HG03097 (cell line): Measurements from ENCODE around the gene KIF26B.

Experiments
- ATAC-seq: cut with Tn5 transposase; IDR thresholded peaks from one replicate; pipeline ENCODE4 v1.9.1; 2021; ENCODE audit not compliant: unreplicated experiment, low FRiP score

Gene KIF26B

DNA sequence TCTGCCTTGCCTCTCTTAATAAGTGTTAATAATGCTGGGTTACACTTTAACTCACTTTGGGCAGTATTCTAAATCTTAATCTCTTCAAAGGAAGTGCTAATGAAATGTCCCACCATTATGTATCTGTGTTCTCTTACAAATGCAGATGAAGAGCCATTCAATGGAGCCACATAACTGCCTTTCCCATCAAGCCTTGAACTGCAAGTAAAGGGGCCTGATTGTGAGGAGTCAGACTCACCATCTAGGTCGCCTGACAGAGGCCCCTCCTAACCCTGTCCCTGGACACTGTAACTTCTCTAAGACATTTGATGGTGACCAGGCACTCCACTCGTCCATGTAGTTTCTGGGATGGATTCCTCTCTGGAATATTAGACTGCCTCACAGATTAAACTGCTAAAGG, 329.4 kb downstream of the KIF26B start:
- ATAC-seq: no peak

DNA sequence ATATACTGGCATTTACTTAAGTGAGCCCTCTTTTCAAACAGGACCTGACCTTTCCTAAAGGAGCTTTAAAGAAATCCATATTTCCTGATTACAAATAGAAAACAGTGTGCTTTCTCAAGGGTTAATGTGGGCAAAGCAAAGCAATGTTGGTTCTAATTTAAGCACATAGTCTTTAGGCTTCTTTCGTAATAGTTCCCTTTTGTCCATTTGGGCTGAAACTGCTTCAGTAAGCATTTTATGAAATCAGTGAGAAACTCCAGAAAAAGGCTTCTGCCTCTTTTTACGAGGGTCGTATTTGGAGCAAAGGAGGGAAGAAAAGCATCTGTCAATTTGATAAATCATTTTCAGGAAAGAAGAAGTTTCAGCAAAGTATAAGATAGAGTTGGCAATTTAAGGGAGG, 331.2 kb downstream of the KIF26B start:
- no peak for ATAC-seq

GRCh38 chr1:245486775-245487470, 332.1 kb downstream of the KIF26B start:
- no peak for ATAC-seq

DNA sequence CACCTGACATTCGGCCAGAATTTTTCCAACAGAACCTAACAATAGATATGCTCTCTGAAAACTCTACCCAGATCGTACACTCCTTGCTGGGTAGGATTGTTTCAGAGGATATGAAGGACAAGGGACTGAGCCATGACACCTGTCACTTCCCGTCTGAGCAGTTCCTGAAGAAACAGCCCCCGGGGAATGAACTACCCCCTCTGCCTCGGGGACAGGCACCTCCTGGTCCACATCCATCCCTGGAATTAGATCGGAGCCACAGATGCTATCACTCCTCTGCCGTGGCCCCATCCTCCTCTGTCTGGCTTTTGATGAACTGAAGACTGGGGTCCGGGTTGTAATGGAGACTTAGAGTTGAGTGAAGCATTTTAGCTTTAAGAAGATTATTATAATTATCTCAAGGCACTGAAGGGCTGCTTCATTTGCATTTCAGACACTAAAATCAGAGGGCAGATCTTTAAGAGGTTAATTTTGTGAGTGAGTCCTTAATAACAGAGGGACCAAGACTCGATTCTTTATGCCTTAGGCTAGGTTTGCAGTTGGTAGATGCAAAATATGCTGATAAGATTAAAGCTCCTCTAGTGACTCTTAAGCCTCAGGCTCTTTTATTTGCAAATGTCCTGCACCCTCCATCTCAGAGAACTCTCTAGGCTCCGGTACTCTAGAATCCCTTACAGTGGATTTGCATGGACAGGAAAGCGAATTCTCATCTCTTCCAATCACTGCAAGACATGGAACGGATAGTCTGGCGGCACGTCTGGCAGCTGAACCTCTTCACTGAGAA, 333.8 kb downstream of the KIF26B start:
- ATAC-seq: no peak

GRCh38 chr1:245489838-245490237, 335.1 kb downstream of the KIF26B start:
- ATAC-seq: no peak

GRCh38 chr1:245493029-245493428, 338.2 kb downstream of the KIF26B start:
- no peak for ATAC-seq

DNA sequence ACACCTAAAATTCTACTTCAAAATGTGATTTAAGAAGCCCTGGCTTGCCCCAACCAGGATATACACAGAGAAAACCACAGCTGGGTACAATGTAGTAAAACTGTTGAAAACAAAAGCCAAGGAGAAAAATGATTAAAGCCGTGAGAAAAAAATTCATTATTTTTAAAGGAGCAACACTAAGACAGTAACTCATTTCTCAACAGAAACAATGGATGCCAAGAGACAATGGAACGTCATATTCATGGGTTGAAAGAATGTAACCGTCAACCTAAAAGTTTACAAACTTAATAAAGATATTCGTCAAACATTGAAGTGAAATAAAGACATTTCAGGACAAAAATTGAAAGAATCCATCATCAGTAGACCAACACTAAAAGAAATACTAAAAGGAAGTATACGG, 340.9 kb downstream of the KIF26B start:
- no peak for ATAC-seq

- no peak for ATAC-seq
These were observed 345.8 kb downstream of the KIF26B start for GRCh38 chr1:245500546-245500945.

DNA sequence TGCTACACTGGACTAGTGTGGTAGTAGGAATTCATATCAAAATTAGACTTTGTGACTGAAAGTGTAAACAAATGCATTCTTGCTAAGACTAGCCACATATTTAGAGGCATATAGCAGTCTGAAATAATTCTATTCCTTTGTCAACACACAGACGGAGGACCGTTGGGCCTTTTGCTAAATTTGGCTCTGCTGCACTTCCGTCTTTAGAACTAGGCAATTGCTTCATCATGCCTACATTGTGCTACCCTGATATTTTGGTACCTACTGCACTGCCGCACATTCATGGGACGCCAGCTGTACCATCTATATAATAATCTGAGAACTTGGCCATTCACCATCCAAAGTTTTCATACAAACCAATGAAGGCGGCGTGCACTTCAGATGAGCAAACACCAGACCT, 346.8 kb downstream of the KIF26B start:
- ATAC-seq: no peak

- no peak for ATAC-seq
These were observed 348.8 kb downstream of the KIF26B start for GRCh38 chr1:245503548-245503947.

- no peak for ATAC-seq
These were observed 355.4 kb downstream of the KIF26B start for GRCh38 chr1:245510144-245510543.

GRCh38 chr1:245512181-245512888, 357.6 kb downstream of the KIF26B start:
- ATAC-seq: no peak

DNA sequence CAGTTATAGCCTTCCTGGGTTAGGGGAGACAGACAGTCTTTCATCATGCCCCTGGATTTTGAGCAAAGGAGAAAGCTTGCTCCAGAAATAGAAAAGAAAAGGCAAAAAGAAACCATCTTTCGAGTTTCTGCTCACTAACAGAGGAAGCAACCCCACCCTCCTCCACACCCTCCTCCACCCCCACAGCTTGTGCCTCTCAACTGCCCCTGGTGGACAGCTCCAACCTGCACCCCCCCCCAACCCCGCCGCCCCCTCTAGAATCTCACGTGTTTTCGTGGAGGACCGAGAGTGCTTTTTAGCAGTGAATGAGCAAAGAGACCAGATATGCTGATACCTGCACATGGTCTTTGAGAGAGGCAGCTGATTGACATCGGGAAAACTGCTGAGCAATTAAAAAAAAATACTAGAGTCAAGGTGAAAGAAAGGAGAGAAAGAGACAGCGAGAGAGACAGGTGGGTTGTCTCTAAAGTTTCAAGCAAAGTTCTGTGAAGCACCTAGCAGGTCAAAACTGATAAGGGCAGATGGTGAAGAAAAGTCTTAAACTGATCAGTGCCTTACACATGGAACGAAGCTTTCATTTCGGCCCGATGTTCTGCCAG, 358.3 kb downstream of the KIF26B start:
- no peak for ATAC-seq

- ATAC-seq: no peak
These were observed 361.5 kb downstream of the KIF26B start for GRCh38 chr1:245516284-245516759.

- no peak for ATAC-seq
These were observed 365.8 kb downstream of the KIF26B start for GRCh38 chr1:245520611-245521010.

GRCh38 chr1:245526141-245526540, 371.4 kb downstream of the KIF26B start:
- no peak for ATAC-seq

GRCh38 chr1:245528258-245528635, 373.5 kb downstream of the KIF26B start:
- no peak for ATAC-seq

DNA sequence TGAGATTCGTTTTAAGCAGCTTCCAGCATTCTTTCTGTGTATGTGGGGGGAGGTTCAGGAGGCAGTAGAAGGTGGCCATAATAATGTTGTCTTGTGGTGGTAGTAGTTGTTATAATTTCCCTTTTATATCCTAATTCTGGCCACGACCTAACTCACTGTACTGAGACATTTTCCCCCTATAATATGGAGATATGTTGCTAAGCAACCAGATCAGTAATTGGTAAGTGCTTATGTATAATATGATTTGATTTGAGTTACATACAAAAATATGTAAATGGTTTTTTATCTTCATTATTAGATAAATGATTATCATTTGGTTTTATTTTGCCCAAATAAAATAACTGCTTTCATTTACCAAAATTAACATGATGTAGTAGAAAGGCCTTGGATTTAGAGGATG, 376.2 kb downstream of the KIF26B start:
- ATAC-seq: no peak

DNA sequence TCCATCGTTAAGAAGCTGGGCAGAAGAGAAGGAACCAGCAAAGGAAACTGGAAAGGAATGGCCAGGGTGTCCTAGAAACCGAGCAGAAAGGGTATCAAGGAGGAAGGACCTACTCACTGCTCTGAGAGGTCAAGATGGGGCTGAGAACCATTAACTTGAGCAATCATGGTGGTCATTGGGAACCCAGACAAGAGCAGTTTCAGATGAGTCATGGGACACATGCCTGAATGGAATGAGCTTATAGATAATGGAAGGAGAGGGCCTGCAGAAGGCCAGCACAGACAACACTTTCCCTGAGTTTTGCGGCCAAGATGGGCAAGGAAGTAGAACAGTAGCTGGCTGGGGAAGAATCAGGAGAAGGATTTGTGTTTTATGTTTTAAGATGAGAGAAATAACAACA, 383.2 kb downstream of the KIF26B start:
- ATAC-seq: no peak

DNA sequence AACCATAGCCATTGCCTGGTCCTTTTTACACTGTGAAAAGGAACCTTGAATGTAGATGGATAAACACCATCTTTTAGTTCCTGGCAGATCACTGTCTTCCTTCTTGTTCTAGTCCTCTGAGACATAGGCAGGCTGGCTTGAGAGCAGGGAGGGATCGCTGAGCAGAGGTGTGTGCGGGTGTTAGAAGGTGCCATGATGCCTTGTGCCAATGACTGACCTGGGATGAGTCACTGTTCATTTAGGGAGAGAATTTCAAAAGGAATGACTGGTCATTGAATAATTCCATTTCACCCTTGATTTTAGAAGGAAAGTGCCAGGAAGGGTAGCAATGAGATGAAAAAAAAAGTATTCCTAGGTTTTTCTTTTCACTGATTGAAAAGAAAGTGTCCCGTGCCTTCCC, 383.9 kb downstream of the KIF26B start:
- ATAC-seq: no peak

- no peak for ATAC-seq
These were observed 386.6 kb downstream of the KIF26B start for GRCh38 chr1:245541369-245541768.
